HG03460 (cell line): ENCODE data around the gene FILIP1.

ENCODE experiments used
- ATAC-seq: cut with Tn5 transposase; IDR thresholded peaks from one replicate; pipeline ENCODE4 v1.9.1; 2021; ENCODE audit not compliant: unreplicated experiment

FILIP1 gene

GRCh38 chr6:75493400-75494064 is at the start of gene FILIP1:
Gene FILIP1, minus strand, starts transcription at chr6:75493800. Its CDS starts 78,828 bp downstream, at chr6:75414972.
- ATAC-seq, result no peak

GRCh38 chr6:75543311-75543710 is 49.7 kb upstream of the FILIP1 start:
- ATAC-seq, result no peak

- ATAC-seq, result no peak
Measured at GRCh38 chr6:75539136-75539535, 45.5 kb upstream of the FILIP1 start.

GRCh38 chr6:75532521-75532920 is 38.9 kb upstream of the FILIP1 start:
- ATAC-seq, result no peak

GRCh38 chr6:75531174-75531573 is 37.6 kb upstream of the FILIP1 start:
- no peak for ATAC-seq

- ATAC-seq, result no peak
Measured at GRCh38 chr6:75530696-75531095, 37.1 kb upstream of the FILIP1 start.

- ATAC-seq, result no peak
Measured at GRCh38 chr6:75528423-75528822, 34.8 kb upstream of the FILIP1 start.

GRCh38 chr6:75526502-75527127 is 33.0 kb upstream of the FILIP1 start:
- ATAC-seq, result peak; percentile 75

- ATAC-seq, result no peak
Measured at GRCh38 chr6:75525682-75526081, 32.1 kb upstream of the FILIP1 start.

- ATAC-seq, result no peak
Measured at GRCh38 chr6:75524322-75524972, 30.8 kb upstream of the FILIP1 start.

- ATAC-seq, result no peak
Measured at GRCh38 chr6:75516757-75517156, 23.2 kb upstream of the FILIP1 start.

GRCh38 chr6:75512591-75512990 is 19.0 kb upstream of the FILIP1 start:
- ATAC-seq, result no peak

GRCh38 chr6:75505424-75505823 is 11.8 kb upstream of the FILIP1 start:
- ATAC-seq, result no peak

- ATAC-seq, result no peak
Measured at GRCh38 chr6:75504465-75505222, 11.0 kb upstream of the FILIP1 start.

- ATAC-seq, result no peak
Measured at GRCh38 chr6:75503291-75503690, 9.7 kb upstream of the FILIP1 start.

- no peak for ATAC-seq
Measured at GRCh38 chr6:75502884-75503283, 9.3 kb upstream of the FILIP1 start.

GRCh38 chr6:75501756-75502155 is 8.2 kb upstream of the FILIP1 start:
- ATAC-seq, result no peak

- no peak for ATAC-seq
Measured at GRCh38 chr6:75499640-75500039, 6.0 kb upstream of the FILIP1 start.

GRCh38 chr6:75498862-75499261 is 5.3 kb upstream of the FILIP1 start:
- no peak for ATAC-seq

- ATAC-seq, result no peak
Measured at GRCh38 chr6:75497994-75498393, 4.4 kb upstream of the FILIP1 start.

- no peak for ATAC-seq
Measured at GRCh38 chr6:75495011-75495410, 1.4 kb upstream of the FILIP1 start.

GRCh38 chr6:75494290-75494689 is 690 bp upstream of the FILIP1 start:
- no peak for ATAC-seq
